Medulla oblongata (tissue), 1 donor: ENCODE results near the gene TMEM132C.

Experiments
- DNase-seq: peaks from one replicate; pipeline ENCODE4 v3.0.0-alpha.2; 2015; ENCODE audit errors: extremely low spot score

TMEM132C gene

GRCh38 chr12:128338386-128339125 is 71.6 kb downstream of the TMEM132C start:
- DNase-seq, result no peak

DNA sequence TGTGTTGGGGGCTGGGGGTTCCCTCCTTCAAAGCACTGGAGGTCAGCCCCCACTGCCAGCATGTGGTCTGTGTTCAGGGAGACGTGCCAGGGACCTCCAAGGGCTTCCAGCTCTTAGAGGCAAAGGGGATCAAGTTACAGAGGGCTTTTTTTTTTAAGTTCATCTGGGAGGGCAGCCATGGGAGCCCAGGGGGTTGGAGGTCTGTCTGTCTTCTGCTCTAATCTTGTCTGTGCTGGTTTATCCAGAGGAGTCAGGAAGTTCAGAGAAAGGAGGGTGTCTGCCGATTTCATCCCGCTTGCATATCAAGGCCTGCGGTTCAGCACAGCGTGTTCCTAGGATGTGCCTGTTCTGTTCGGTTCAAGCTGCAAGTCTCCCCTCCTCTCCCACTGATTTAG is 72.2 kb downstream of the TMEM132C start:
- DNase-seq, result no peak

DNA sequence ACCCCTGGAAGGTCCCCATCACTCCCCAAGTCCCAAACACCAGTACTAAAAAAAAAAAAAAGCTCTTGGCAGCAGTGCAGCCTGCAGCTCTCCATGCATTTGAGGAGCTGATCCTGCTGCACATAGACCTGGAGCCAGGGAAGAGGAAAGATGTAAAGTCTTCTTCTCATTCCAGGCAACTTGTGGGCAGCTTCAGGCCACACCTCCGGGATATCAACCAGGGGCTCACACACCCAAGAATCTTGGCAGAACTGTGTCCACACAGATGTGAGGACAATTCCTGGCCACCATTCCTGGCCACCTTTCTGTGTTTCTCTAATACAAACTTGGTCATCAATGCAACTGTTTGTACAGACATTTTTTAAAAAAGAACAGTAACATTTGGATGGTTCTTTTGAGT is 72.7 kb downstream of the TMEM132C start:
- DNase-seq, result no peak

GRCh38 chr12:128353301-128353700 is 86.3 kb downstream of the TMEM132C start:
- no peak for DNase-seq

DNA sequence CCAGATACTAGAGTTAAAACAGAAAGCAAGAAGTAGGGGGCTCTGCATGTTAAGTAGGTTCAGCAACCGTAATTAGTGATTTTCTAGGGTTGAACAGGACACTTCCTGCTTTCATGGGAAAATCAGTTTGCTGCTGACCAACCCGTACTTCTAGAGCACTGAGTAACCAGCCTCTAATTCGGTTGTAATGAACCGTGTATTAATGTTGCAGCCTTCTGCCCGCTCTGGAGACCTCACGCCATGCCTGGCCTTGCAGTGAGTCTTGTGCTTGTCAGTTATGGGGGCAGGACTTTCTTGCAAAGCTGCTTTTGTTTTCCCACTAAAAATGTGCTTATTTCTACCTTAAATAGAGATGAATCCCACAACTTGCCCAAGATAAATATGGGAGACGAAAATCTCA is 89.6 kb downstream of the TMEM132C start:
- no peak for DNase-seq

DNA sequence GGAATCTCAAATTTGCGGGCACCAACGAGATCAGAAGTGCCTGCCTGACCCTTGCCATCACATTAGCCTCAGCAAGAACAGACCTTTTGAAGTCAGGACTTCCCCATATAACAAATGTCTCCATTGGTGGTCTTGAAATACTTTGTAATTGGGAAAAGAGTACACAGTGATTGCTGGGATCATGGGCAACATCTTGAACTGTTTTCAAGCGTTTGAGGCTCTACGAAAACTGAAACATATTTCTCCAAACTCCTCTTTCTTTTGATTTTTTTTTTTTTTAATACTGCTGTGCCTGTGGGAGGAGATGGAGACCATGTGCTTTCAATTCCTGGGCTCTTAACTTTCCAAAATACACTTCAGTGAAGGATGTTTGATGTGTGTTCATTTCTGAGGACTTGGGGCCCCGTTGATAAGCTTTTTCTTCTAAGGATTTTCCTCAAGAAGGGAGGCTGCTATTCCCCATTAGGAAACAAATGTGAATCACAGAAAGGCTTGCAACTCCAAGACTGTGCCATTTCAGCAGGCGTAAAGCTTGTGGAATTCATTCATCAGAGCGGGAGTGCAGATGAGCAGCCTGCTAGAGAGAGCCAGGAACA is 94.5 kb downstream of the TMEM132C start:
- DNase-seq, result no peak

GRCh38 chr12:128365032-128365431 is 98.1 kb downstream of the TMEM132C start:
- no peak for DNase-seq

- peak; percentile 57 for DNase-seq
Measured at GRCh38 chr12:128365651-128366231, 98.8 kb downstream of the TMEM132C start.

DNA sequence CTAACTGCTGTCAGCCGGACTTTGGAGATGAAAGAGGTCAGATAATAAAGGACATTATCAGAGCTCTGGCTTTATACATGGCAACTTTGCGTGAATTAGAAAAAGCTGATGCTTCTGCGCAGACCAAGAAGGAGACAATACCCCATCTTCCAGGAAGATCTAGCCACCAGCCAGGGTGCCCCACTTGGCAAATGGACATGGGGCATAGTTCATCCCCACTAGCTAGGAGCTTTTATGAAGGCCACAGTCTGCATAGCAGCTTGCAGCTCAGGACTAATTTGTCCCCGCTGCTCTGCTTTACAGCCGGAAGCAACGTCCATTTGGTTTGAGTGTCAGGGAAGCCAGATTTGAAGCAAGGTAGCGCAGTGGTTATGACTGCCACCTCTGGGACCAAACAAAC is 101.0 kb downstream of the TMEM132C start:
- no peak for DNase-seq

GRCh38 chr12:128381541-128381940 is 114.6 kb downstream of the TMEM132C start:
- peak; percentile 85 for DNase-seq

DNA sequence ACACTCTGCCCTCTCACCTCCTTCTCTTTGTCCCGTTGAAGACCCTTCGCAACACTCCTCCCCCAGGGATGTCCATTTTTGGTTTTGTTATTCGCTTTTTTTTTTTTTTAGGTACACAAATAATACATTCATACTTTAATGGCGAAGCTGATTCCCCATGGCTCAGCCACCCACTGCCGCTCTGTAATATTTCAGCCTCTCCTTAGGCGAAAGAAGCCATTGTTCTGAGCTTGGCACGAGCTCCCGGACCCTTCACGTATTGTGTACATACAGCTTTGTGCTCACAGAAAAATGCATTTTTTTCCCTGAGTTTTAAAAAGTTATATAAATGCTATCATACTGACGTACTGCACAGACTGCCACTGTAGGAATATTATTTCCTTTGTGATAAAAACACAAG is 115.0 kb downstream of the TMEM132C start:
- peak; percentile 69 for DNase-seq

DNA sequence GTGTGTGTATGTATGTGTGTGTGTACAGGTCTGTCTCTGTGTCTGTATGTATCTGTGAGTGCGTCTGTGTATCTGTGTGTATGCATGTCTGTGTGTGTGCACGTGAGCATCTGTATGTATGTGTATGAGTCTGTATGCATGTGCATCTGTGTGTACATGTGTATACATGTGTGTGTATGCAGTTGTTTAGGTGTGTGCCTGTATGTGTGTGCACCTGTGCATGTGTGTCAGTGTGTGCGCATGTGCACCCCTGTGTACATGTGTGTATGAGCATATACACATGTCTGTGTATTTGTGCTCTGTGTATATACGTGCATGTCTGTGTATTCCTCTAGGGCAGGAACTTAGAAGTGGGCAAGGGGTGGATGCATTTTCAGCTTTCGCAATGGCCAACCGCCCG is 116.0 kb downstream of the TMEM132C start:
- DNase-seq, result no peak

- no peak for DNase-seq
Measured at GRCh38 chr12:128383357-128383937, 116.5 kb downstream of the TMEM132C start.

GRCh38 chr12:128385736-128386135 is 118.8 kb downstream of the TMEM132C start:
- DNase-seq, result no peak

DNA sequence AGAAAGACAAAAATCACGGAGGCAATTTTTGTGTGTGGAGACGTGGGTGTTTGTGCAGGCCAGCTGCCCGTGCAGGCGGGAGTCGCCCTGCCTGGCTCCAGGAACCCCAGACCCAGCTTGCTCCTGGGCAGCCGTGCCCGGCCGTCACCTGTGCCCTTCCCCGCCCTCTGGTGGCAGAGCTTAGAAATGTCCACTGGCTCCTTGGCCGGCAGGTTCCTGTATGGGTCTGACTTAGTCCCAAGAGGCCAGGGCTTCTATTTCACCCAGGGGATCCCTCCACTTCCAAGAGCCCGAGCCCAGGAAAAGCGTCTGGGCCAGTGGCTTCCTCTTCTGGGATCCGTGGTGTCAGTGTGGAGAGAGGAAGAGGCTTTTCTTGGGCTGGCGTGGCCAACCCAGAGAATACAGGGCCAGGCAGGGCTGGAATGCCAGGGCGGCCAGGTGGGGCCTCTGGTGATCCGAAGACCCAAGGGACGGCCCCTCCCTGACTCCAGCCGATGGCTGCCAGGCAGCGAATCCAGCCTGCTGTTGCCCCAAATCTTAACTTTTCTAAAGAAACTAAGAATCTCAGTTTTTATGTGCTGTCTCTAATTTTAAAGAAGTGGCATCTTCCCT is 120.9 kb downstream of the TMEM132C start:
- peak; percentile 57 for DNase-seq

- DNase-seq, result no peak
Measured at GRCh38 chr12:128388461-128389000, 121.6 kb downstream of the TMEM132C start.

GRCh38 chr12:128393346-128393745 is 126.4 kb downstream of the TMEM132C start:
- no peak for DNase-seq

DNA sequence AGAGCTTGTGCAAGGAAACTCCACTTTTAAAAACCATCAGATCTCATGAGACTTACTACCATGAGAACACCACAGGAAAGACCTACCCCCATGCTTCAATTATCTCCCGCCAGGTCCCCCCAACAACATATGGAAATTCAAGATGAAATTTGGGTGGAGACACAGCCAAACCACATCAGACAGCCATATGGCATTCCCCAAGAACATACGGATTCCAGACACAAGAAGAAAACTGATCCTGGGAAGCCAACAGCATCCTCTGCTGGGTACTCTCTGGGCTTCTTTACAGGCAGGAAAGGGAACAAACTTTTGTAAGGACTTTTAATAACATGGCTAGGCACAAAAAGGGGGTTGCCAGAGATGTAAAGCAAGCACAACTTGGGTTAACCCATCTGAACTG is 127.2 kb downstream of the TMEM132C start:
- DNase-seq, result no peak

GRCh38 chr12:128399253-128399652 is 132.3 kb downstream of the TMEM132C start:
- no peak for DNase-seq

- no peak for DNase-seq
Measured at GRCh38 chr12:128402486-128403243, 135.7 kb downstream of the TMEM132C start.

- DNase-seq, result peak; percentile 15
Measured at GRCh38 chr12:128408669-128409068, 141.7 kb downstream of the TMEM132C start.
